Measurements from ENCODE around the gene PLEKHG4. TPM values are rescaled to one million over a fixed set of nuclear protein-coding genes. Genes with fewer than 3 reads are reported as not detected.
A peak's percentile ranks its signal among the peaks of the same experiment; 100 is the strongest.

PLEKHG4 gene
- total RNA-seq, 2 donors from 2014 or later: 13.1 to 14.7 TPM

GRCh38 chr16:67283826-67284555 is 4.7 kb downstream of the PLEKHG4 start:
- intact Hi-C loops (cut with DNase I): loop anchor here (5.0 to 10.0 kb wide), 2 partner anchors 87 to 131 kb away; partner anchors contain the start of genes ELMO3 and ZDHHC1
- Histone ChIP-seq H3K9me3 (no peaks in the 10 kb centered on the region), H3K36me3 (no peaks in the 10 kb centered on the region), H3K27ac (no peak overlapping the region), H3K27me3 (no peaks in the 10 kb centered on the region), H3K4me3 (no peak overlapping the region), H3K9ac (ENCODE audit: low read depth in 2 of 2, low read length in 2 of 2) (no peak overlapping the region), H3K4me1 (no peaks in the 10 kb centered on the region)
- TF ChIP-seq CTCF (IDR thresholded peaks at IDR 0.05): no peak
- no peak for DNase-seq

- Histone ChIP-seq H3K9ac (ENCODE audit: low read depth in 2 of 2, low read length in 2 of 2) (no peak overlapping the region), H3K4me1 (no peaks in the 10 kb centered on the region), H3K36me3 (no peaks in the 10 kb centered on the region), H3K27ac (no peak overlapping the region), H3K4me3 (no peak overlapping the region), H3K9me3 (no peaks in the 10 kb centered on the region), H3K27me3 (no peaks in the 10 kb centered on the region)
- intact Hi-C loops (cut with DNase I): loop anchor here (5.0 to 10.0 kb wide), 2 partner anchors 88 to 130 kb away; partner anchors contain the start of genes ELMO3 and ZDHHC1
- peak; percentile 38 for TF ChIP-seq CTCF (IDR thresholded peaks at IDR 0.05)
- DNase-seq: peak; percentile 49
These were observed 5.6 kb downstream of the PLEKHG4 start for GRCh38 chr16:67284699-67285646.

GRCh38 chr16:67286441-67287235 is 7.3 kb downstream of the PLEKHG4 start:
- intact Hi-C loops (cut with DNase I): loop anchor here (10.0 kb wide), 1 partner anchor 128 kb away; the partner anchor contains the start of gene ZDHHC1
- no peak for DNase-seq
- no peak overlapping the region for H3K9ac ChIP-seq (ENCODE audit: low read depth in 2 of 2, low read length in 2 of 2)
- no peak overlapping the region for H3K4me3 ChIP-seq
- H3K36me3 ChIP-seq: no peaks in the 10 kb centered on the region
- no peaks in the 10 kb centered on the region for H3K4me1 ChIP-seq
- no peak for TF ChIP-seq CTCF (IDR thresholded peaks at IDR 0.05)
- no peaks in the 10 kb centered on the region for H3K27me3 ChIP-seq
- no peaks in the 10 kb centered on the region for H3K9me3 ChIP-seq
- H3K27ac ChIP-seq: no peak overlapping the region

GRCh38 chr16:67287960-67288359 is 8.6 kb downstream of the PLEKHG4 start:
- intact Hi-C loops (cut with DNase I): loop anchor here (10.0 kb wide), 1 partner anchor 127 kb away; the partner anchor contains the start of gene ZDHHC1
- Histone ChIP-seq H3K9ac (ENCODE audit: low read depth in 2 of 2, low read length in 2 of 2) (no peak overlapping the region), H3K9me3 (no peaks in the 10 kb centered on the region), H3K36me3 (no peaks in the 10 kb centered on the region), H3K4me3 (no peak overlapping the region), H3K4me1 (no peaks in the 10 kb centered on the region), H3K27ac (no peak overlapping the region), H3K27me3 (no peaks in the 10 kb centered on the region)
- no peak for TF ChIP-seq CTCF (IDR thresholded peaks at IDR 0.05)
- DNase-seq: no peak

GRCh38 chr16:67291461-67291860 is 12.1 kb downstream of the PLEKHG4 start:
- intact Hi-C loops (cut with DNase I): no loop called here
- Histone ChIP-seq H3K36me3 (no peaks in the 10 kb centered on the region), H3K27me3 (no peaks in the 10 kb centered on the region), H3K9ac (ENCODE audit: low read depth in 2 of 2, low read length in 2 of 2) (no peak overlapping the region), H3K4me1 (no peaks in the 10 kb centered on the region), H3K27ac (no peak overlapping the region), H3K4me3 (no peak overlapping the region), H3K9me3 (no peaks in the 10 kb centered on the region)
- no peak for TF ChIP-seq CTCF (IDR thresholded peaks at IDR 0.05)
- DNase-seq: no peak

Data from colonic mucosa (tissue), 4 donors.